K562 (cell line): ENCODE results near the gene CASR. TPM values are rescaled to one million over a fixed set of nuclear protein-coding genes. Genes with fewer than 3 reads are reported as not detected.

Source experiments
- ATF3 ChIP-seq, 2 experiments: fragments of 450-650 bp in 1 of 2; sonication (generic) in 1 of 2; formaldehyde crosslinking in 1 of 2; IDR thresholded peaks in 1 of 2; conservative IDR thresholded peaks in 1 of 2; 2 replicates each; pipeline versions ENCODE4 v1.6.1 to v1.8.1; 2016 to 2023; ENCODE audit warnings: mild to moderate bottlenecking in 2 of 2, moderate library complexity in 2 of 2, inconsistent platforms in 1 of 2, missing genetic modification reagents in 1 of 2
- ATF7 ChIP-seq: fragments of 450-650 bp; IDR thresholded peaks from 2 replicates; pipeline ENCODE4 v1.7.1; 2014; ENCODE audit warnings: mild to moderate bottlenecking, moderate library complexity
- CEBPB ChIP-seq: fragments of 450-650 bp; IDR thresholded peaks from 2 replicates; pipeline ENCODE4 v1.6.1; 2016; ENCODE audit warnings: missing genetic modification characterization, missing compliant biosample characterization
- E2F4 ChIP-seq: sonication (generic); formaldehyde crosslinking; IDR thresholded peaks from 2 replicates; pipeline ENCODE4 v1.8.0; 2022; ENCODE audit warnings: mild to moderate bottlenecking, low read depth, missing genetic modification reagents
- ETV1 ChIP-seq: fragments of 450-650 bp; conservative IDR thresholded peaks from 2 replicates; pipeline ENCODE4 v1.6.1; 2016; ENCODE audit warnings: missing genetic modification characterization, control low read depth, low read depth, missing compliant biosample characterization
- GABPA ChIP-seq: fragments of 200-800 bp; sonication (Bioruptor generic); conservative IDR thresholded peaks from 2 replicates; pipeline ENCODE4 v1.6.1; 2016; ENCODE audit warnings: low read depth, missing genetic modification characterization, missing compliant biosample characterization
- HINFP ChIP-seq: fragments of 450-650 bp; conservative IDR thresholded peaks from 2 replicates; pipeline ENCODE4 v1.6.1; 2016; ENCODE audit warnings: missing genetic modification characterization, low read depth, mild to moderate bottlenecking, control low read depth, missing compliant biosample characterization
- KLF13 ChIP-seq: fragments of 450-650 bp; IDR thresholded peaks from 2 replicates; pipeline ENCODE4 v1.6.1; 2016; ENCODE audit warnings: missing genetic modification characterization, low read depth, mild to moderate bottlenecking, missing compliant biosample characterization, moderate library complexity, borderline replicate concordance
- L3MBTL2 ChIP-seq: fragments of 450-650 bp; IDR thresholded peaks from 2 replicates; pipeline ENCODE4 v1.6.1; 2016; ENCODE audit warnings: mild to moderate bottlenecking, moderate library complexity
- MAFG ChIP-seq: fragments of 450-650 bp; conservative IDR thresholded peaks from 2 replicates; pipeline ENCODE4 v1.6.1; 2016; ENCODE audit warnings: missing genetic modification characterization, missing compliant biosample characterization
- PATZ1 ChIP-seq: fragments of 250-450 bp; sonication (Bioruptor Pico); IDR thresholded peaks from 2 replicates; pipeline ENCODE4 v1.5.0; 2020; ENCODE audit warnings: mild to moderate bottlenecking, borderline replicate concordance
- PHB ChIP-seq: fragments of 250-450 bp; sonication (Bioruptor Pico); IDR thresholded peaks from 2 replicates; pipeline ENCODE4 v1.5.0; 2021
- PHF21A ChIP-seq: fragments of 450-650 bp; IDR thresholded peaks from 2 replicates; pipeline ENCODE4 v1.6.1; 2017; ENCODE audit warnings: low read depth, borderline replicate concordance
- PRMT5 ChIP-seq: sonication (generic); formaldehyde crosslinking; IDR thresholded peaks from 2 replicates; pipeline ENCODE4 v1.5.0; 2020; ENCODE audit warnings: missing genetic modification reagents
- RB1 ChIP-seq: fragments of 450-650 bp; IDR thresholded peaks from 2 replicates; pipeline ENCODE4 v1.6.1; 2017; ENCODE audit warnings: low read depth, mild to moderate bottlenecking
- RBM15 ChIP-seq: fragments of 200-400 bp; formaldehyde crosslinking; IDR thresholded peaks from 2 replicates; pipeline ENCODE4 v1.6.1; 2018; ENCODE audit warnings: mild to moderate bottlenecking, low read length, moderate library complexity; ENCODE audit not compliant: insufficient read depth
- SOX6 ChIP-seq: fragments of 450-650 bp; IDR thresholded peaks from 2 replicates; pipeline ENCODE4 v1.6.1; 2014; ENCODE audit warnings: mild to moderate bottlenecking
- TAF7 ChIP-seq: fragments of 450-650 bp; IDR thresholded peaks from 2 replicates; pipeline ENCODE4 v1.6.1; 2016; ENCODE audit warnings: missing genetic modification characterization, missing compliant biosample characterization
- ZNF217 ChIP-seq: sonication (generic); formaldehyde crosslinking; IDR thresholded peaks from 2 replicates; pipeline ENCODE4 v1.8.0; 2022; ENCODE audit warnings: mild to moderate bottlenecking, missing genetic modification reagents
- ZNF253 ChIP-seq: fragments of 250-450 bp; sonication (Bioruptor Pico); conservative IDR thresholded peaks from 2 replicates; pipeline ENCODE4 v1.6.1; 2021; ENCODE audit warnings: mild to moderate bottlenecking
- ZNF444 ChIP-seq: fragments of 250-450 bp; sonication (Bioruptor Pico); IDR thresholded peaks from 2 replicates; pipeline ENCODE4 v1.4.0; 2020; ENCODE audit warnings: mild to moderate bottlenecking, moderate library complexity
- ZNF445 ChIP-seq: fragments of 250-450 bp; sonication (Bioruptor Pico); IDR thresholded peaks from 2 replicates; pipeline ENCODE4 v1.4.0; 2020; ENCODE audit warnings: low read depth, mild to moderate bottlenecking, moderate library complexity
- ZNF79 ChIP-seq: fragments of 250-450 bp; sonication (Bioruptor Pico); IDR thresholded peaks from 2 replicates; pipeline ENCODE4 v1.4.0; 2020; ENCODE audit warnings: low read depth, mild to moderate bottlenecking, moderate library complexity
- polyA plus RNA-seq, 8 experiments: library from polyadenylated mRNA; depleted of rRNA in 4 of 8; stranded (reverse) in 5 of 8; unstranded in 3 of 8; fragments of >200 nt; fragmentation: Nextera tagmentation in 2 of 8; fragmentation: Illumina TruSeq in 1 of 8; extraction: Ambion mirVana in 2 of 8; extraction: Trizol in 1 of 8; gene quantifications; 2 replicates each; pipeline versions ENCODE4 v1.2.1 to v1.2.3, GENCODE V29; 2011 to 2014; ENCODE audit warnings: inconsistent platforms in 1 of 8, missing spikeins in 1 of 8
- total RNA-seq, 7 experiments: library from RNA; depleted of rRNA in 6 of 7; stranded (reverse); fragments of >200 nt in 6 of 7; fragmentation: Illumina TruSeq in 2 of 7; extraction: Trizol in 2 of 7; gene quantifications; 2 replicates each; pipeline versions ENCODE4 v1.2.1 to v1.2.3, GENCODE V29; 2011 to 2021; ENCODE audit warnings: low replicate concordance in 1 of 7
- TF ChIP-seq, protein P1 (sequence below): fragments of 450-650 bp; IDR thresholded peaks from 2 replicates; pipeline ENCODE4 v1.6.1; 2016; ENCODE audit warnings: missing biosample characterization, missing genetic modification characterization

CASR gene
- total and polyA plus RNA-seq, 9 of the 15 experiments (the other 6 are each of a cell fraction or from before 2014, with no cell fraction given): not detected

DNA sequence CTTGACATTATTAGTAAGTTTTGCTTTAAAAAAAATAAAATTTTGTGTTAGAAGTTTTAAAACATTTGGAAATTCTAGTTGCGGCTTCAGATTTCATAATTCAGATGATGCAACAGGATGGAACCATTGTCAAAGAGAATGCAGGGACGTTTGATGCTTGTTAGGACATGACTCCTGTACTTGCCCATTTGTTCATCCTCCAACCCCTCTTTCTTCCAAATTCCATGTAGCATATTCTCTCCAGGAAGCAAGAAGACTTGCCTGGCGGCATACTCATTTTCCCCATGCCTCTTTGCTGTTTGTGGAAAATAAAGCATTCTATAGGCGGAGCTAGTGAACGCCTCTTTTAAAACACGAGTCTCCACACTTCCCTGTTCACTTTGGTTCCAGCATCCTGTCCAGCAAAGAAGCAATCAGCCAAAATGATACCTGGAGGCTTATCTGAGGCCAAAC lies 141.4 kb downstream of the CASR start, which contains the start of gene CSTA (continued):
- TF ChIP-seq ZNF445 (CRISPR knock-in tag) (no peak), HINFP (tag) (no peak), PATZ1 (CRISPR knock-in tag) (no peak), ATF7 (peak; percentile 83; the same call in 1 of the 2 replicates), PHB (CRISPR knock-in tag) (no peak), SOX6 (no peak), ATF3 (IDR thresholded peaks at IDR 0.05) (peak; percentile 88), ATF3 (CRISPR knock-in tag; conservative IDR thresholded peaks at IDR 0.05) (no peak), ZNF217 (no peak), TAF7 (tag) (no peak), PHF21A (no peak), E2F4 (CRISPR knock-in tag) (no peak), PRMT5 (CRISPR knock-in tag) (no peak), ZNF444 (CRISPR knock-in tag) (no peak), GABPA (tag) (0 out of 2 replicates have a peak, but pooled peaks have one; percentile 2), CEBPB (peak; percentile 73), ZNF79 (peak; percentile 93), ETV1 (tag) (no peak), L3MBTL2 (0 out of 2 replicates have a peak, but pooled peaks have one; percentile 33), RBM15 (no peak), KLF13 (no peak), RB1 (no peak), ZNF253 (CRISPR knock-in tag) (no peak), MAFG (no peak)
- TF ChIP-seq, protein P1, sequence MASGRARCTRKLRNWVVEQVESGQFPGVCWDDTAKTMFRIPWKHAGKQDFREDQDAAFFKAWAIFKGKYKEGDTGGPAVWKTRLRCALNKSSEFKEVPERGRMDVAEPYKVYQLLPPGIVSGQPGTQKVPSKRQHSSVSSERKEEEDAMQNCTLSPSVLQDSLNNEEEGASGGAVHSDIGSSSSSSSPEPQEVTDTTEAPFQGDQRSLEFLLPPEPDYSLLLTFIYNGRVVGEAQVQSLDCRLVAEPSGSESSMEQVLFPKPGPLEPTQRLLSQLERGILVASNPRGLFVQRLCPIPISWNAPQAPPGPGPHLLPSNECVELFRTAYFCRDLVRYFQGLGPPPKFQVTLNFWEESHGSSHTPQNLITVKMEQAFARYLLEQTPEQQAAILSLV (tag): no peak
